Activated CD4-positive, alpha-beta T cell treated with anti-CD3 and anti-CD28 coated beads for 36 hours (primary cell): ENCODE data around the gene RPL19. TPM values are rescaled to one million over a fixed set of nuclear protein-coding genes. Genes with fewer than 3 reads are reported as not detected.

Source experiments
- ATAC-seq: fragments of 200-7000 bp; cut with Tn5 transposase; one replicate; pipeline ENCODE4 v1.10.0; 2021; ENCODE audit warnings: mild to moderate bottlenecking, moderate library complexity
- CTCF ChIA-PET: fragments of 350-600 bp; sonication (Branson Sonifier 250); formaldehyde crosslinking; loops from one replicate; lab custom pipeline; 2021; ENCODE audit warnings: antibody characterized with exemption; lab: Charles Lee
- POLR2A ChIA-PET: fragments of 350-600 bp; sonication (Branson Sonifier 250); formaldehyde crosslinking; loops from one replicate; lab custom pipeline; 2021; ENCODE audit warnings: antibody characterized with exemption, inconsistent platforms; lab: Charles Lee
- DNase-seq: peaks from one replicate; pipeline ENCODE4 v3.0.0-alpha.2; 2020
- H3K27ac Mint-ChIP-seq: one replicate; pipeline ENCODE4 v1.8.0; 2021; ENCODE audit warnings: mixed read lengths
- H3K27me3 Mint-ChIP-seq: one replicate; pipeline ENCODE4 v1.8.0; 2021; ENCODE audit warnings: mixed read lengths
- H3K36me3 Mint-ChIP-seq: one replicate; pipeline ENCODE4 v1.8.0; 2021; ENCODE audit warnings: low read depth, mixed read lengths
- H3K4me1 Mint-ChIP-seq: one replicate; pipeline ENCODE4 v1.8.0; 2021; ENCODE audit warnings: mixed read lengths
- H3K4me3 Mint-ChIP-seq: one replicate; pipeline ENCODE4 v1.8.0; 2021; ENCODE audit warnings: mild to moderate bottlenecking, moderate library complexity, mixed read lengths
- H3K9me3 Mint-ChIP-seq: one replicate; pipeline ENCODE4 v1.8.0; 2021; ENCODE audit warnings: low read depth, mixed read lengths
- intact Hi-C, 2 experiments: fragments of 100-400 bp; cut with DNase I in 1 of 2; cut with micrococcal nuclease in 1 of 2; formaldehyde crosslinking; loops; one replicate each; pipeline versions ENCODE4 v1.14.2 to v1.15.1; 2022 to 2024; cut with DNase I, micrococcal nuclease
- total RNA-seq, 2 experiments: library from RNA; stranded (reverse); gene quantifications; one replicate each; pipeline ENCODE4 v1.2.3, GENCODE V29; 2021

The RPL19 gene
- 1,000 to 10,000 TPM; 2,801 to 2,985 TPM for total RNA-seq

GRCh38 chr17:39200070-39200879 lies at the start of gene RPL19:
Gene RPL19, plus strand, starts transcription at chr17:39200283. Its CDS starts 62 bp downstream, at chr17:39200345.
- peak; percentile 88 for DNase-seq
- intact Hi-C loops, result loop anchor here (1.0 to 10.0 kb wide), 7 partner anchors 46 to 499 kb away; partner anchors contain the start of genes CDK12 (in 2 of the 2), PPP1R1B (in 1 of the 2) and RPL23 (in 1 of the 2)
- H3K36me3 Mint-ChIP-seq, result peaks cover 53% of the 10 kb centered on the region
- peak within 1 kb of the TSS; percentile 98 for H3K4me3 Mint-ChIP-seq
- ChIA-PET CTCF (interaction anchor here (0.6 to 4.2 kb wide), 20 partner anchors 9 to 970 kb away, joined by 3 to 22 read pairs (median 4); partner anchors contain the start of gene PLXDC1), POLR2A (interaction anchor here (0.6 to 1.2 kb wide), 8 partner anchors 8 to 106 kb away, joined by 3 to 6 read pairs (median 4); no protein-coding TSS in a partner anchor)
- no peaks in the 10 kb centered on the region for H3K9me3 Mint-ChIP-seq
- H3K4me1 Mint-ChIP-seq, result peaks cover 51% of the 10 kb centered on the region
- no peaks in the 10 kb centered on the region for H3K27me3 Mint-ChIP-seq
- ATAC-seq, result peak; percentile 70
- peak within 1 kb of the TSS; percentile 100 for H3K27ac Mint-ChIP-seq

GRCh38 chr17:39150795-39151149 lies 49.3 kb upstream of the RPL19 start:
- ATAC-seq (no peak), DNase-seq (no peak)
- Mint-ChIP-seq H3K4me3 (peak overlapping the region; percentile 59), H3K9me3 (no peaks in the 10 kb centered on the region), H3K4me1 (peaks cover 40% of the 10 kb centered on the region), H3K27me3 (peaks cover 2% of the 10 kb centered on the region), H3K36me3 (peaks cover 8% of the 10 kb centered on the region), H3K27ac (no peak overlapping the region)
- ChIA-PET CTCF (interaction anchor here (1.4 to 6.2 kb wide), 4 partner anchors 13 to 168 kb away, joined by 3 to 140 read pairs (median 46); partner anchors contain the start of gene RPL19), POLR2A (interaction anchor here (0.7 to 1.2 kb wide), 2 partner anchors 48 to 168 kb away, joined by 3 read pairs; no protein-coding TSS in a partner anchor)
- intact Hi-C loops, result loop anchor here in 1 of 2 experiments (5.0 to 10.0 kb wide), 3 partner anchors 47 to 476 kb away; partner anchors contain the start of genes CACNB1 and EPOP

- peak within 1 kb of the TSS; percentile 95 for H3K27ac Mint-ChIP-seq
- H3K36me3 Mint-ChIP-seq, result peaks cover 8% of the 10 kb centered on the region
- POLR2A ChIA-PET, result interaction anchor here (1.2 to 1.8 kb wide), 2 partner anchors 23 to 168 kb away, joined by 3 to 4 read pairs; no protein-coding TSS in a partner anchor
- peaks cover 40% of the 10 kb centered on the region for H3K4me1 Mint-ChIP-seq
- H3K9me3 Mint-ChIP-seq, result no peaks in the 10 kb centered on the region
- ATAC-seq, result no peak
- peak within 1 kb of the TSS; percentile 95 for H3K4me3 Mint-ChIP-seq
- intact Hi-C loops, result loop anchor here in 1 of 2 experiments (5.0 to 10.0 kb wide), 3 partner anchors 46 to 477 kb away; partner anchors contain the start of genes CACNB1 and EPOP
- H3K27me3 Mint-ChIP-seq, result peaks cover 2% of the 10 kb centered on the region
- peak; percentile 36 for DNase-seq
- CTCF ChIA-PET, result interaction anchor here (0.7 to 6.2 kb wide), 10 partner anchors 12 to 593 kb away, joined by 3 to 140 read pairs (median 7); partner anchors contain the start of genes LASP1 and RPL19
Measured at GRCh38 chr17:39151150-39151942, 48.7 kb upstream of the RPL19 start, which contains the start of gene PLXDC1. Gene PLXDC1, minus strand, starts transcription at chr17:39151637. Its CDS starts 200 bp downstream, at chr17:39151437.

- H3K27ac Mint-ChIP-seq, result peak overlapping the region; percentile 95
- DNase-seq (peak; percentile 66), ATAC-seq (no peak)
- peaks cover 40% of the 10 kb centered on the region for H3K4me1 Mint-ChIP-seq
- intact Hi-C loops, result loop anchor here (2.0 to 10.0 kb wide), 5 partner anchors 45 to 477 kb away; partner anchors contain the start of genes CACNB1 (in 1 of the 2) and EPOP (in 1 of the 2)
- ChIA-PET POLR2A (interaction anchor here (0.5 to 1.8 kb wide), 8 partner anchors 12 to 280 kb away, joined by 3 to 9 read pairs (median 4); partner anchors contain the start of gene ARL5C), CTCF (interaction anchor here (0.6 to 6.2 kb wide), 39 partner anchors 12 to 594 kb away, joined by 3 to 140 read pairs (median 6); partner anchors contain the start of genes FBXO47, LASP1 and RPL19)
- H3K36me3 Mint-ChIP-seq, result peaks cover 8% of the 10 kb centered on the region
- no peaks in the 10 kb centered on the region for H3K9me3 Mint-ChIP-seq
- H3K27me3 Mint-ChIP-seq, result peaks cover 2% of the 10 kb centered on the region
- peak overlapping the region; percentile 95 for H3K4me3 Mint-ChIP-seq
Measured at GRCh38 chr17:39151943-39152818, 47.9 kb upstream of the RPL19 start.

DNA sequence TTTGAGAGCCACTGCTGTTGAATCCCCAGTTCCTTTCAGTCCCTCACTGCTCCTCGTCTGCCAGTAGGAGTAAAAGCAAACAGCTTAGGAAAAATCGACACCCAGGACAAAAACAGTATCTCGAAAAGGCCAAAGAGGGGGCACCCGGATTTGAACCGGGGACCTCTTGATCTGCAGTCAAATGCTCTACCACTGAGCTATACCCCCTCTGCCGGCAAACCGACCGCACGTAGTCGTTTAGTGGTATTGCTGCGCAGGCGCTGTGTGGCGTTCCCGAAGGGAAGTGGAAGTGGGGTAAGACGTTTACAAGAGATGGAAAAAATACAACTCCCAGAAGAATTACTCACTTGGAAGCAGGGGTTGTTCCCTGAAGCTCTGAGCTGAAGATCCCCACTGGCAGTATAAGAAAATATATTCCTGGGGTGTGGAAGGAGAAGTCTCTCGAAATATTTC lies 46.5 kb upstream of the RPL19 start:
- POLR2A ChIA-PET, result interaction anchor here (0.6 to 1.8 kb wide), 8 partner anchors 11 to 355 kb away, joined by 3 to 9 read pairs (median 4); partner anchors contain the start of genes ARL5C, LASP1 and PIP4K2B

DNA sequence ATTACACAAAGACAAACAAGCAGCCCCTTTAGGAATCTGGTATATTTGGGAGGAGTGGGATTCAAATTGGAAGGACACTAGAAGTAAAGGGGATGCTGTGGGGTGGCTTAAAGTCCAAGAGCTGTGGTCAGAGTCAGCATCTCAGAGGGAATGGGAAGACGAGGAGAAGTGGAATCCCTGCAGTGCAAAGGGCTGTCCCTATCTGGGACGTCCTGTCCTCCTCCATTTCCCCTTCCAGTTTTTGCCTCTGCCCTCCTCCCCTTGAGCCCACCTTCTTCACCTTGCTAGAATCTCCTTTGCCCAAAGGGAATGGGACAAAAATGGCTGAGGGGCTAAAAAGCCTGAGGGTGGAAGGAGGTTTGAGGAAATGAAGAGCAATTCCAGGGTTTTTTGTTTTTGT lies 44.4 kb upstream of the RPL19 start:
- H3K27ac Mint-ChIP-seq, result no peak overlapping the region
- H3K36me3 Mint-ChIP-seq, result peaks cover 8% of the 10 kb centered on the region
- peaks cover 25% of the 10 kb centered on the region for H3K4me1 Mint-ChIP-seq
- peaks cover 2% of the 10 kb centered on the region for H3K27me3 Mint-ChIP-seq
- CTCF ChIA-PET, result interaction anchor here (0.8 to 6.2 kb wide), 3 partner anchors 8 to 173 kb away, joined by 3 to 79 read pairs (median 5); no protein-coding TSS in a partner anchor
- ATAC-seq (no peak), DNase-seq (no peak)
- no peaks in the 10 kb centered on the region for H3K9me3 Mint-ChIP-seq
- intact Hi-C loops, result loop anchor here in 1 of 2 experiments (10.0 kb wide), 1 partner anchor 481 kb away; the partner anchor contains the start of gene EPOP
- POLR2A ChIA-PET, result no interaction called here
- no peak overlapping the region for H3K4me3 Mint-ChIP-seq

More for the DNA sequence above, 46.5 kb upstream of the RPL19 start:
- CTCF ChIA-PET, result interaction anchor here (0.6 to 6.2 kb wide), 46 partner anchors 9 to 595 kb away, joined by 3 to 140 read pairs (median 6); partner anchors contain the start of genes ARL5C, FBXO47, LASP1 and MLLT6
- peaks cover 2% of the 10 kb centered on the region for H3K27me3 Mint-ChIP-seq
- H3K9me3 Mint-ChIP-seq, result no peaks in the 10 kb centered on the region
- H3K4me1 Mint-ChIP-seq, result peaks cover 40% of the 10 kb centered on the region
- peak overlapping the region; percentile 95 for H3K4me3 Mint-ChIP-seq
- intact Hi-C loops, result loop anchor here (1.0 to 10.0 kb wide), 21 partner anchors 11 to 479 kb away; partner anchors contain the start of genes CACNB1 (in 1 of the 2), CDK12 (in 1 of the 2), CISD3 (in 1 of the 2) and CWC25 (in 1 of the 2)
- DNase-seq, result peak; percentile 94
- H3K27ac Mint-ChIP-seq, result peak overlapping the region; percentile 95
- H3K36me3 Mint-ChIP-seq, result peaks cover 8% of the 10 kb centered on the region
- peak; percentile 43 for ATAC-seq

DNA sequence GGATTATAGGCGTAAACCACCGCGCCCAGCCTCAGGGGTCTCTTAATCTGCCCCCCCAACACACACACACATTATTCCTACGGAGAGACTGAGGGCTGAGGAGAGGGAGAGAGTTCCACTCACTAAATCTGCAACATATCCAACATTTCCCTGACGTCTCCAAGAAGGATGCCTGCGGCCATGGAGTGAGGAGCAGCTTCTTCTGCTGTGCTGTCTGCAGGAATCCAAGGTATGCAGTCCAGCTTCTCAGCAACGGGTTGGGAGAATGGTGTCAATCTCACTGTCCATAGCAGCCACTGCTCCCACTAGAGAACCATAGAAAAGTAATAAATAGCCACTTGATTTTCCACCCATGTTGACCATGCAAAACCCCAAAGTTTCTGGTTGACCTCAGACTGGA lies 43.6 kb upstream of the RPL19 start:
- H3K27me3 Mint-ChIP-seq, result peaks cover 2% of the 10 kb centered on the region
- peaks cover 22% of the 10 kb centered on the region for H3K4me1 Mint-ChIP-seq
- intact Hi-C loops, result loop anchor here in 1 of 2 experiments (10.0 kb wide), 1 partner anchor 482 kb away; the partner anchor contains the start of gene EPOP
- POLR2A ChIA-PET, result no interaction called here
- H3K4me3 Mint-ChIP-seq, result no peak overlapping the region
- ATAC-seq (no peak), DNase-seq (no peak)
- H3K9me3 Mint-ChIP-seq, result no peaks in the 10 kb centered on the region
- H3K27ac Mint-ChIP-seq, result no peak overlapping the region
- peaks cover 8% of the 10 kb centered on the region for H3K36me3 Mint-ChIP-seq
- CTCF ChIA-PET, result interaction anchor here (0.8 to 6.2 kb wide), 3 partner anchors 7 to 173 kb away, joined by 3 to 79 read pairs (median 5); no protein-coding TSS in a partner anchor

GRCh38 chr17:39158623-39159022 lies 41.5 kb upstream of the RPL19 start:
- H3K27ac Mint-ChIP-seq, result no peak overlapping the region
- intact Hi-C loops, result loop anchor here in 1 of 2 experiments (10.0 kb wide), 1 partner anchor 484 kb away; the partner anchor contains the start of gene EPOP
- DNase-seq (no peak), ATAC-seq (no peak)
- H3K27me3 Mint-ChIP-seq, result peaks cover 1% of the 10 kb centered on the region
- H3K4me1 Mint-ChIP-seq, result peaks cover 4% of the 10 kb centered on the region
- no peak overlapping the region for H3K4me3 Mint-ChIP-seq
- peaks cover 7% of the 10 kb centered on the region for H3K36me3 Mint-ChIP-seq
- POLR2A ChIA-PET, result interaction anchor here (0.7 kb wide), 1 partner anchor 16 kb away, joined by 3 read pairs; no protein-coding TSS in a partner anchor
- no peaks in the 10 kb centered on the region for H3K9me3 Mint-ChIP-seq
- CTCF ChIA-PET, result interaction anchor here (0.7 kb wide), 1 partner anchor 80 kb away, joined by 4 read pairs; no protein-coding TSS in a partner anchor

- H3K4me1 Mint-ChIP-seq, result peaks cover 16% of the 10 kb centered on the region
- H3K9me3 Mint-ChIP-seq, result no peaks in the 10 kb centered on the region
- ATAC-seq (no peak), DNase-seq (no peak)
- ChIA-PET CTCF (interaction anchor here (1.0 to 3.3 kb wide), 3 partner anchors 8 to 179 kb away, joined by 3 to 79 read pairs (median 4); partner anchors contain the start of gene PLXDC1), POLR2A (no interaction called here)
- H3K36me3 Mint-ChIP-seq, result no peaks in the 10 kb centered on the region
- H3K27me3 Mint-ChIP-seq, result peaks cover 18% of the 10 kb centered on the region
- H3K4me3 Mint-ChIP-seq, result no peak overlapping the region
- no peak overlapping the region for H3K27ac Mint-ChIP-seq
- intact Hi-C loops, result no loop called here
Measured at GRCh38 chr17:39161962-39162361, 38.1 kb upstream of the RPL19 start.
